Ureter (tissue), 1 donor: ENCODE measurements around the gene SLAIN2. TPM values are rescaled to one million over a fixed set of nuclear protein-coding genes. Genes with fewer than 3 reads are reported as not detected.
"Not testable (repeated sequence)": the region's sequence is repeated elsewhere in the genome, so short reads cannot be mapped to it uniquely, and the experiment has no call there.

ENCODE experiments used
- DNase-seq: peaks from one replicate; pipeline ENCODE4 v3.0.0-alpha.2; 2020; ENCODE audit warnings: low spot score
- total RNA-seq: library from RNA; stranded (reverse); gene quantifications from one replicate; pipeline ENCODE4 v1.2.4, GENCODE V29; 2023
- donor health status: DM: yes; HTN: yes; CAD: no.

Gene SLAIN2
- total RNA-seq = 92.0 TPM

DNA sequence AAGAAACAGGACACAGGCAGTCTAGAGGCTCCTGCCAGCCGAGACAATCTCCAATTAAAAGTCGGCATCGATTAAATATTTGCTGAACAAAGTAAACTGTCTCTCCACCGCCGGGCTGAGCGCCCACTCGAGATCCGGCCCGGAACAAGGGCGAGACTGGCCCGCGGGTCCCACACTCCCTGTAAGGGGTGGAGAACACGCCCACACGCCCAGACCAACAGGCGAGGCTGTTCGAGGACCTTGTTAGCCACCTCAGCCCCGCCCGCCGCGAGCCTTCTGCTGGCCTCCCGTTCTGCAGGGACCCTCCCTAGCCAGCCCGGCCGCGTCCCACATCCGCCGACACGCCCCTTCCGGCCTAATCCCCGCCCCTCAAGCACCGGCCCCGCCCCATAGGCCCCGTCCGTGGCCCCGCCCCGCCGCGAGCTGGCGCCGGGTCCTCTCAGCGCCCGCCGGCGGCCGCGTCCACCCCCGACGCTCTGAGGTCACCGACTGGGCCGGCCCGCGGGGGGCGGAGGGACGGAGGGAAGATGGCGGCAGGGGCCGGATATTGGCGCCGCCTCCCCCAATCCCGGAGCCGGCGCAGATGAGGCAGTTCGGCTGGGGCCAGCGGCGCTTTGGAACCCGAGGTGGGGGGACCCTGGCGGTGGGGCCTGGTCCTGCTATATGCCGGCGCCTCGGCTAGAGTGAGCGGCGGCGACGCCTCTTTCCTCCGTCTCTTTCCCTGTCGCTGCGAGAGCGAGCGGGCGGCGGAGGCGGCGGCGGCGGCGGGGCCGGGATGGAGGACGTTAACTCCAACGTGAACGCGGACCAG lies at the start of gene SLAIN2:
TSS of gene SLAIN2 (plus strand) at position 565 of the 811 bp plus-strand sequence. CDS start at position 776, 211 bp downstream.
- peak; percentile 99 for DNase-seq

DNA sequence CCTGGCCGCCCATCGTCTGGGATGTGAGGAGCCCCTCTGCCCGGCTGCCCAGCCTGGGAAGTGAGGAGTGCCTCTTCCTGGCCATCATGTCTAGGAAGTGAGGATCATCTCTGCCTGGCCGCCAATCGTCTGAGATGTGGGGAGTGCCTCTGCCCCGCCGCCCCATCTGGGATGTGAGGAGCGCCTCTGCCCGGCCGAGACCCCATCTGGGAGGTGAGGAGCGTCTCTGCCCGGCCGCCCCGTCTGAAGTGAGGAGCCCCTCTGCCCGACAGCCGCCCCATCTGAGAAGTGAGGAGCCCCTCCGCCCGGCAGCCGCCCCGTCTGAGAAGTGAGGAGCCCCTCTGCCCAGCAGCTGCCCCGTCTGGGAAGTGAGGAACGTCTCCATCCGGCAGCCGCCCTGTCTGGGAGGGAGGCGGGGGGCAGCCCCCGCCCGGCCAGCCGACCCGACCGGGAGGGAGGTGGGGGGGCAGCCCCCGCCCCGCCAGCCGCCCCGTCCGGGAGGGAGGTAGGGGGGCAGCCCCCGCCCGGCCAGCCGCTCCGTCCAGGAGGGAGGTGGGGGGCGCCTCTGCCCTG lies 49.0 kb upstream of the SLAIN2 start:
- DNase-seq = not testable (repeated sequence)

DNA sequence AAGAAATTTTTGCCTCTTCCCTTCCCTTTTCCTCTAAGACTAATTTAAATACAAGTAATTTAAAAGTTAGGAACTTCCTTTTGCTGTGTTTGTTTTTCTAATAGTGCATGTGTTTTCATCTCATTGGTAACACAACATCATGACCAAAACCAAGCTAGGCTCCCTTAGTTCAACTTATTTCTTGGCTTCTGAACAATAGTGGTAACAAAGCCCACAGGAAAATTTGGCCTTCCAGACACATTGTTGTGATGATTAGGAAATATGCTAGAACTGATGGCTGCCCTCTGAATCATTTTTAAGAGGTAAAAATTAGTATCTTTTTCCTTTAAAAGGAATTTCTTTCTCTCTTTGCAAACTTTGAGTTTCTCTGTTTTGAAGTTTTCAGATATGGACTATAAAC lies 46.2 kb upstream of the SLAIN2 start:
- no peak for DNase-seq

DNA sequence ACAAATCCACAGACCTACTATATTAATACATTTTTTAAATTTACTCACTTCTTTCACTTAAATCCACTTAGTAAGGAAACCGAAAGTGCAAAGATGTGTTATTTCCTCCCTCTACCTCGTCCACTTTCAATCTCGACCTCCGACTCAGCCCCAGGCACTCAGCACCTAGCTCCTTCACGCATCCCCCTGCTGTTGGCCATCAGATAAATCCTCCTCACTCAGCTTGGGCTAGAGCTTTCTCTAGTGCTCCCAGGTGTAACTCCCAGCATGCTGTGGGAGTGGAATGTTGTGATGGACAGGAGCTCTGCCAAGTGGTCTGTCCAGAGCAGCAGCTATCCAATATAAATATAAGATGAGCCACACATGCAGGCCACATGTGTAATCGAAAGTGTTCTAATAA lies 45.0 kb upstream of the SLAIN2 start:
- DNase-seq = no peak

DNA sequence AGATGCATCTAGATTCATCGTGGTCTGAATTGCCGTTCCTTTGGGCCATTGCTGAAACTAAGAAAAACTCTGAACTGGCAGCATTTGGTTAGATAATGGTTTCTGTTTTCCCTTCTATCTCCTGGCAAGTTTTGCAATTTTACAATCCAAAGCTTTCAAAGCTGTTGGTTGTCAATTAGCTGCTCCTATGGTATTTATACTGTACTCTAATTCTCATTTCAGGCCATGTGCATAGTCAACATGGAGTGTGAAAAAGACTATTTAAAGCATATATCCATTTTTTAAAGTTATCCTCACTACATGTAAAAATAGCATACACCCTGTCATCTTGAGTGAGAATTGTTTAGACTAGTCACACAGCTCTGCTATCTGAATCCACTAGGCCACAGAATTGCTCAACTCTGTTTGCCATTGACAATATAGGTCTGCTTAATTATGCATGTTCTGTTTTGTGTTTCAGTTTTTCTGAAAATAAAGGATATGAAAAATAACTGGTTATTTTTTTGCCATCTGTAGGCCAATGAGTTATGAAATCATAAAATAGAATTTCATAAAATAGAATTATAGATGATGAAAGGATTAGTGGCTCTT lies 44.0 kb upstream of the SLAIN2 start:
- no peak for DNase-seq

DNA sequence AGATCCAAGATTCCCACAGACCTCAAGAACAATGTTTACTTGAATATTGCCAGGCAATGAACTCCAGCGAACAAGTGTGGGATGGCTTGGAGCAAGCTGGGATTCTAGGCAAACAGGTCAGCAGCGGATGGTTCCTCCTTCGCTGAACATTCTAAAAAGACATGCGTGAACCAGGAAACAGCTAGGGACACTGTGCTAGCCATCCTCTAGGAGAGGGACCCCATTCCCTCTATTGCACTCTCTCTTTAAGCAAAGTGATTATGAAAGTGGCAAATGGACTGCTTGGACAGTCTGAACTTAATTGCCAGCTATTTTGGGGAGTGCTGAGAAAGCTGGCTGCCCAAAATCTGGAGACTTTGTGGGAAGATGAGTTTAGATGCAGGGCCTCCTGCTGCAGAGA lies 41.8 kb upstream of the SLAIN2 start:
- no peak for DNase-seq

DNA sequence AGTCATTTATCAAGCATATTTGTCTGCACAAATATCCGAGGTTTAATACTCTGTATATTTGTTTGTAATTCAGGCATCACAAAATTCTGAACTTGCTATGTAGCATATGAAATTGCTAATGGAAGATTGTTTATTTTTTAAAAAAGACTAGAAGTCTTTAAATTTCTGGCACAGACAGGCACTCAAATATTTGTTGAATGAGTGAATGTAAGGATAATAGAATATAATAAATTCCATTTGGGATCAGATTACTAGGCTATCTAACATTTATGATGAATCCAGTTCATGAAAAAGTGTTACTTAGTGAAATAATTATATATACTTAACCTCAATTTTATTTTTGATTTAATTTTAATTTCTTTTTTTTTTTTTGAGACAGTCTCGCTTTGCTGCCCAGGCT lies 41.3 kb upstream of the SLAIN2 start:
- DNase-seq = no peak

DNA sequence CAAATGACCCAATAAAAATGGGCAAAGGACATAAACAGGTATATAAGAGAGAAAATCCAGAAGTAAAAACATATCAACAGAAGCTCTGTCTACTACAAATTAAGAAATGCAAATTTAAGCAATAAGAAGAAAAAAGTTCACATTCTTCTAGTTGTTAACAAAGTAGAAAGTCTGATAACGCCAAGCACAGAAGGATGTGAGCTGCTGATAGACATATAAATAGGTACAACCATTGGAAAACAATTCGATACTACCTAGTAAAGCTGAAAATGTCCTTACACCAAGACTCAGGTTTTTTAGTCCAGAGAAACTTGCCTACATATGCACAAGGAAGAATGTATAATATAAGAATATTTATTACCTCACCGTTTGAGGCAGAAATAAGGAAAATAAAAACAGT lies 35.8 kb upstream of the SLAIN2 start:
- DNase-seq = no peak

DNA sequence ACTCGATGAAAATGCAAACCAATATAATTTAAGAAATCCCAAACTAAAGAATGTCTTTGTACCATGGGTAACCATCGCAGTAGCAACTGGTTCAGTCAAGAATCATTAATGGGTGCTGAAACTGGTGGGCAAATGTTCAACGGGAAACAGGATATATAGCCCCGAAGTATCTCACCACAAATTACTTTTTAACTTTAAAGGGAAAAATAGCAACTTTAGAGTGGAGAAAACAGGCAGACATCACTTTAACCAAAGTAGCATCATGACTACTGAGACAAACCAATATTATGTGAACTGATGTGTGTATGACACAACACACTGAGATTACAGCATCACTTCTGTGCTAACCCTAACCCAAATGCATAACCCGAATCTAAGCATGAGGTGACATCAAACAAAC lies 33.8 kb upstream of the SLAIN2 start:
- no peak for DNase-seq

DNA sequence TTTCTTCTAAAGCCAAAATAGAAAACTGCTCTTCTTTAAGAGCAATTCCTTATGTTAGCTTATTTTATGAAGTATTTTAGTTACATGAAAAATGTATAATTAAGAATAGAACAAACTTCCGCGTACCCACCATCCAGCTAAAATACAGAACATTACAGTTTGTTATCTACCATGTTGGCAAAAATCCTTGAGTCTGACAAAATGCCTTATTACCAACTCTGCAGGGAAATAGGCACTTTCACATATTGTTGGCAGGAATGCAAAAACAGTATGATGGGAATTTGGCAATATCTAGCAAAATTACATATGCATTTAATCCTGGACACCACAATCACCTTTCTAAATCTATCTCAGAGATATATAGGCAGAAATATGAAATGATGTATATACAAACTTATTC lies 32.4 kb upstream of the SLAIN2 start:
- no peak for DNase-seq

DNA sequence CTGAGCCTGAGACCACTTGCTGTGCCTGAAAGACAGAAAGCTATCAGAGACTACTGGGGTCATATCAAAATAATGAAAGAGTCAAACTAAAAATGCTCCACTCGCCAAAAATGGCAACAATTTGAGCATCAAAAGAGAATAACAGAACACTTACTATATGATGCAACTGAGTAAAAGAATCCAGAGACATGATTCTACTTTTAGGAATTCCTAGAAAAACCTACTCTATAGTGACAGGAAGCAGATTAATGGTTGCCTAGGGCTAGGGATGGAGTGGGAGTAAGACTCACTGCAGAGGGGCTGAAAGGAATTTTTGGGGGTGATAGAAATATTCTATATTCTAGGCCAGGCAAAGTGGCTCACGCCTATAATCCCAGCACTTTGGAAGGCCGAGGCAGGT lies 29.4 kb upstream of the SLAIN2 start:
- no peak for DNase-seq

DNA sequence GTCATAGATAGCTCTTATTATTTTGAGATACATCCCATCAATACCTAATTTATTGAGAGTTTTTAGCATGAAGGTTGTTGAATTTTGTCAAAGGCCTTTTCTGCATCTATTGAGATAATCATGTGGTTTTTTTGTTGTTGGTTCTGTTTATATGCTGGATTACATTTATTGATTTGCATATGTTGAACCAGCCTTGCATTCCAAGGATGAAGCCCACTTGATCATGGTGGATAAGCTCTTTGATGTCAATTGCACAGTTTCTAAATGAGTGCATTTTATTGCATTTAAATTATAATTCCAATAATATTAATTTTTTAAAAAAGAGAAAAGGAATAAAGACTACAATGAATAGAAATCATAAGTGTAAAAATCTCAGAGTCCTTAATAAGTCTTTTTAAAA lies 26.6 kb upstream of the SLAIN2 start:
- DNase-seq = not testable (repeated sequence)

DNA sequence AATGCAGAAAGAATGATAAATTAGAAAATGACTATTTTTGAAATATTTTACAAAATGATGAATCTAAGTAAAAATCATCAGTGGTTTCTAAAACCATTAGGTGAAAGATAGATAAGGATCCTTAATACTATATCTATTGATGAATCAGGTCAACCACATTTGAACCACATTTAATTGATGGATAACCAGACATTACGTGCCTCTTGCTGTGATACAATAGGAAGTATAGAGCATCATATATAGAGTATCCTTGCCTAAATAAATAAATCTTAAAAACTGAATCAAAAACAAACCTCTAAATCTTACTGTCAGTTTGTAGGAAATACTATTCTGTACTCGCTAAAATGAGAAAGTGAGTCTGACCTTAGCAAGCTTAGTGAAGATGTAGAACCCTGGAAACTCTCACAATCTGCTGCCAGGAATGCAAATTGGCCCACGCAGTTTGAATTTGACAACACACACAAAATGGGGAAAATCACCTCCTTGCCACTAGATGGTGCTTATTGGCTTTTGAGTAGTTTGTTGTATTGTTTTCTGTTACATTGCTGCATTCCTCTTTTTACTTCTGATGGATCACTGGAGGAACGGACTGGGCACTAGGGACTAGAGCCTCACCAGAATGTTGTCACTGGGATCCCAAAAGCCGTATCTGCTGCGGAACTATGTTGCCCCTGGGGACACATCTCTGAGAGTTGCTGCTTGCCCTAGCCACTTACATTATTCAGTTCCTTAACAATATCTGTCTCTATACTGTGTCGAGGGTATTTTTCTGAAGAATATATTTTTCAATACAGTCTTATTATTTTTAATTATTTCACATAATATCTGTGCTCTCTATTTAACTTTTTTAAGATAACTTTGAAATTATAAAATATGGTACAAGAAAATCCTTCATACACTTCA lies 25.4 kb upstream of the SLAIN2 start:
- DNase-seq = no peak

DNA sequence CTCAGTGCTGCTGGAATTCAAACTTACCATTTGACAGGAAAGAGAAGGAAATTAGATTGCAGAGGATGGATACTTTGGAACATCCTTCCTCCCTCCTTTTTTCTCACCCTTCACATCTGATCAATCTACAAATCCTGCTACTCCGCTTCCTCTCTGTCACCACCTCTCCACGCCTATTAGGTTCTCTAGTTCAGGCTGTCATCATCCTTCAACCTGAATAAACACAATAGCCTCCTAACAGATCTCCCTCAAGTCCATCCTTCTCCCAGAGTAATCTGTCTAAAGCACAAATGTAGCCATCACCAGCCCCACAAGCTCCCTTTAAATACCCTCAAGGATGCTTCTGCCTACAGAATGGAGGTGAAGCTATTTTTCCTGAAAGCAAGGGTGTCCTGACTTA lies 20.0 kb upstream of the SLAIN2 start:
- DNase-seq = no peak

DNA sequence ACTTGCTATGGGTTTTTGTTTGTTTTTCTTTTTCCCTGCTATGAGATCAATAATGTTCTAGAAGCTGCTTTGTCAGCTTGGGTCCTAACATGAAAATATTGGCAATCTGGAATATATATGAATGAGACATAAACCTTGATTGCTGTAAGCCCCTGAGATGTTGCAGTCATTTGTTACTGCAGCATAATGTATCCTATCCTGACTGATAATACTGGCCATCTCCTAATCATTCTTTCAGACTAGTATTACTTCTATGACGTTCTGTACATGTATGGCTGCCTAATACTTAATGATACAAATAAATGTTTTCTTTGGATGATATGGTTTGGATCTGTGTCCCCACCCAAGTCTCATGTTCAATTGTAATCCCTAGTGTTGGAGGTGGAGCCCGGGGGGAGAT lies 19.3 kb upstream of the SLAIN2 start:
- DNase-seq = no peak

DNA sequence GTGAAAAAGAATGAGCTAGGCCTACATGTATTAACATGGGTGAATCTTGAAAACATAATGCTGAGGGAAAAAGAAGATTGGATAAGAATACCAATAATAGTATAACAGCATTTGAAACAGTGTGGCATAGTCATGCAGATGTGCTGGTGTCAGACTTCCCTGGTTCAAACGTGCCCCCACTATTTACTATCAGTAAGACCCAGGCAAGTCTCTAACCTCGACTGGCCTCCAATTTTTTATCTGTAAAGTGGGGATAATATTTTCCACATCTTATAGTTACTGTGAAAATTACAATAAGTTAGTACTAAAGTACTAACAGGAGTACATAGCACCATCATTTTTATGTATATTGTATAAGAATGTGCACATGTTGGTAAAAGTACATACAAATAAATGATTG lies 17.0 kb upstream of the SLAIN2 start:
- DNase-seq = no peak

DNA sequence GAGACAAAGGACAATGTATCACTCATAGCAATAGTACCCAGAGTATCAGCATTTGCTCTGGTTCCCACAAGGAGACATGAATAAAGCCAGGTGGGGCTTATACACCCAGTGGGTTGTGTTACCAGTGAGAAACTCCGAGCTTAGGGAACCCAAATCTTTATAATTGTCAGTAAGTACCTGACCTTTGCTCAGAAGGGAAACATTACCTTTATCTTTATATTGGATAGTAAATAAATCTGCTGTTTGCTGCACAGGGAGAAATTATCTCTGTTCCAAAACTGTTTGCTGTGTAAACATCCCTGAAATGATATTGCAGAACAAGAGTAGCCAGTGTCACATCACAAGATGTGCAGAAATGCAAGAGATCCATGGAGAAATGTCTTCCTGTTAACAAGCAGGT lies 12.1 kb upstream of the SLAIN2 start:
- no peak for DNase-seq

DNA sequence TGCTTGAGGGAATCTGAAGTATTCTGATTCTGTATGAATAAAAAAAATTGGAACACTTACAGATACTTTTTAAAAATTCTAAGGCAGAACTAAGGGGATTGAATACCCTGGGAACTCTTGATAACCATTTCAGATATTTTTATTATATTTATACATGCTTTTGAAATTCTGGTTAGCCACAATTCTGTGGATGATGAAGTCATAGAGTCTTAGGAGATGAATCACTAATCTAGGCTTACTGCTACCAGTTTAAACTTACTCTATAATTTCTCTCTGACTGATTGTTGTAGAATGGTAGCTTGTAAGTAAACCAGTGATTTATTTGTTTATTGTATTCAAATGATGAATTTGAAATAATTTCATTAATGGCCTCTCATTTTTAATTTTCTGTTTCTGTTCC lies 11.4 kb upstream of the SLAIN2 start:
- no peak for DNase-seq

DNA sequence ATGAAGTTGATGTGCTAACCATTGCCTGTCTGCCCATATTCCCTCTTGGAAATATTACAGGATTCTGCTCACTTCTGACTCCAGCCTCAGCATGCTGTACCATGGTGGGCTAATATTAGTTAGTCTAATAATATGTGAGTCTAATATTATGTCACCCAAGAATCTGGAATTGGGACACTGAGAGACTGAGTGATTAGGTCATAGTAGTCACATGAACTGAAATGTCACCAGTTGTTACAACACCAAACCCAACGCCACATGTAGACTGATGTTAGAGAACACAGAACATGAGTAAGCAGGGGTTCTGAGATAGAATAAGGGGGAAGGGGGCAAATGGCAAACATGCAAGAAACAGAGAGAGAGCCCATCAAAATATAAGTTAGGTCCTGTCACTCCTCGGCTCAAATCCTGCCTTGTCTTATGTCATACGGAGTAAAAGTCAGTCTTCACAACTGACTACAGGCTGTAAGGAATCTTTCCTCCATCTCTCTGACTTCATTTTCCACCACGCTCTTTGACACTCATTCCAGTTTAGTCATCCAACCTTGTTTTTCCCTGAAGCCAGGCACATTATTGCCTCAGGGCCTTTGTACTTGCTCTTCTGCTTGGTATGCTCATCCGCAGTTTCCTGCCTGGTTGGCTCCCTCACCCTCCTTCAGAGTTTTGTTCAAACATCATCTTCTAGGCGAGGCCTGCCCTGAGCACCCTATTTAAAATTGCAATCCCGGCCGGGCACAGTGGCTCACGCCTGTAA lies 9.6 kb upstream of the SLAIN2 start:
- no peak for DNase-seq

DNA sequence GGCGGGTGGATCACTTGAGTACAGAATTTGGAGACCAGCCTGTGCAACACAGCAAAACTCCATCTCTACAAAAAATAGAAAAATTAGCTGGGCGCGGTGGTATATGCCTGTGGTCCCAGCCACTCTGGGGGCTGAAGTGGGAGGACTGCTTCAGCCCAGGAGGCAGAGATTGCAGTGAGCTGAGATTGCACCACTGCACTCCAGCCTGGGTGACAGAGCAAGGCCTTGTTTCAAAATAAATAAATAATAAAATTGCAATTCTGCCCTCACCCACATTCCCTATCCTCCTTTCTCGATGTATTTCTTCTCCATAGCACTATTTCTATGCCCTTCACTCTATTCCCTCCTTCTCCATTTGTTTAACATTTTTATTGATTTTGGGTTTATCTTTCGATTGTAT lies 8.7 kb upstream of the SLAIN2 start:
- no peak for DNase-seq

DNA sequence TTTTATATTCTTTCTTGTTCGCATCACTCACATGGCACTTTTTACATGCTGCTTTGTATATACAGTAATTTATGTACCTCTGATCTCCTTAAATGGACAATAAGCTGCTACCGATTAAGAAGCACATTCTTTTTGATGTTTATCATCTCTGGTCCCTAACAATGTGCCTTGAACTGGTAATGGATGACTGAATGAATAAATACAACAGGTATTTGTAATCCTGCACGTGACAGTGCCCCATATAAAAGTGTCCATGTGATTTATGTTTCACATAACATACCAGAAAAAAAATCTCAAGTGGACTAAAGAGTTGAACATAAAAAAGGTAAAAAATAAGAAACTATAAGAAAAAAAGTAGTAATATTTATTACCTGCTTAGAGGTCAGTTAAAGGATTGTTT lies 7.7 kb upstream of the SLAIN2 start:
- DNase-seq = no peak

DNA sequence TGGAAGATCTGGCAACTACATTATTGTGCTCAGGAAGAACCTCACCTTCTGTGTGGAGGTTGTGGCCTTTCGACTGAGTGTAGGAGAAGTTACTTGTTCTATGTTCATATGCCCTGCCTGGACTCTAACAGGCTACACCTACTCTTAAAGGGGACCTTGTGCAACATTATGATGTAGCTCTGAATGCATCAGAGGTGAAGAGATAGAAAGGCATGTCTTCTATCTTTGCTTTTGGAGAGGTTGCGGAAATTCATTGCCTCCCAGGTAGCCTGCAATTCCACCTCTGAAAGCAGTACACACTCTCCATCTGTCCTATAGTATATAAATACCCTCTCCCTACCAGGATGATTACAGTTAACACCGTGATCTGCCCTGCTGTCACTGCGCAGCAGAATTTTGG lies 7.1 kb upstream of the SLAIN2 start:
- no peak for DNase-seq
